VCaP (cell line): Measurements from ENCODE around the gene TRPC4.

Source experiments
- H3K27ac ChIP-seq: fragments of 450-650 bp; 2 replicates; pipeline ENCODE4 v1.5.1; 2017
- TF ChIP-seq, protein P1 (sequence below): fragments of 450-650 bp; conservative IDR thresholded peaks from 2 replicates; pipeline ENCODE4 v1.5.1; 2017; ENCODE audit warnings: mild to moderate bottlenecking, moderate library complexity

The TRPC4 gene

DNA sequence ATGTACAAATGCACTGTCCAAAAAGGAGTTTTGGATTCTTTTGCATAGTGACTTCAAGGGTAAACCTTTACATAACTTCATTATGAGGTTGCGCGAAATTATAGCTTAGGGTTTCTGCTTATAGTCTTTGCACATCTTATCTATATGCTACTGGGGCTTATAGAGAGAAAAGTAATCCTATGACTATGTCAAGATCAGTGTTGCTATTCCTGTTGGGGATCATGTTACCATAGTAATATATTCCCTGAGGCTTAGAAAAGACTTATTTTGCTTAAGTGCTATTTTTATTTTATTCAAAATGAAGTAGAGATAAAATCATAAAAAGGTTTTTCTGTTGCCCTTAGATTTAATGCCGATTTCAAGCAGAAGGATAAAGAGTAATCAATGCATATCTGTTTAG, 256.3 kb downstream of the TRPC4 start:
- H3K27ac ChIP-seq, result no peak overlapping the region
- TF ChIP-seq, protein P1, sequence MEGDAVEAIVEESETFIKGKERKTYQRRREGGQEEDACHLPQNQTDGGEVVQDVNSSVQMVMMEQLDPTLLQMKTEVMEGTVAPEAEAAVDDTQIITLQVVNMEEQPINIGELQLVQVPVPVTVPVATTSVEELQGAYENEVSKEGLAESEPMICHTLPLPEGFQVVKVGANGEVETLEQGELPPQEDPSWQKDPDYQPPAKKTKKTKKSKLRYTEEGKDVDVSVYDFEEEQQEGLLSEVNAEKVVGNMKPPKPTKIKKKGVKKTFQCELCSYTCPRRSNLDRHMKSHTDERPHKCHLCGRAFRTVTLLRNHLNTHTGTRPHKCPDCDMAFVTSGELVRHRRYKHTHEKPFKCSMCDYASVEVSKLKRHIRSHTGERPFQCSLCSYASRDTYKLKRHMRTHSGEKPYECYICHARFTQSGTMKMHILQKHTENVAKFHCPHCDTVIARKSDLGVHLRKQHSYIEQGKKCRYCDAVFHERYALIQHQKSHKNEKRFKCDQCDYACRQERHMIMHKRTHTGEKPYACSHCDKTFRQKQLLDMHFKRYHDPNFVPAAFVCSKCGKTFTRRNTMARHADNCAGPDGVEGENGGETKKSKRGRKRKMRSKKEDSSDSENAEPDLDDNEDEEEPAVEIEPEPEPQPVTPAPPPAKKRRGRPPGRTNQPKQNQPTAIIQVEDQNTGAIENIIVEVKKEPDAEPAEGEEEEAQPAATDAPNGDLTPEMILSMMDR, result no peak

DNA sequence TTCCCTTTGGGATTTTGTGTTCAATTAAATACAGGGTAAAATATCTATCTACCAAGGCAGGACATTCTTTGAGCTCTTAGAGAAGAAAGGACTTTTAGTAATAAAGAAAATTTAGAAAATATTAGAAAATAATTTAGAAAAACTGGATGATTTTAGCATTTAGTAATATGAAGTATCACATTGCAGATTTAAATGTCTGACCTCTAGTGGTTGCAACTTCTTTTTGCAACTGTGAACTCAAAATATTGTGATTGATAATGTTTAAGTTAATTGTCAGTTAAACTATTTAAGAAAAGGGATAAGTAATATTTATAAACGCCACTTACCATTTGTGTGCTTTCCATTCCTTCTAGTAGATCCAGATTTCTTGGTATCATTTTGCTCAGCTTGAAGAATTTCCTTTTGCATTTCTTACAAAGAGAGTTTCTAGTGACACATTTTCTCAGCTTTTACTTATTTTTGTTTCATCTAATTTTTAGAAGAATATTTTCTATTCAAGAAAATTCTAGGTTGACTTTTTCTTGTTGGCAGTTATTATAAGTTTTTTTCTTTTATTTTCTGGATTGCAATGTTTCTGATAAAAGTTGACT, 260.7 kb downstream of the TRPC4 start:
- H3K27ac ChIP-seq, result no peak overlapping the region
- TF ChIP-seq, protein P1, result peak; percentile 77

DNA sequence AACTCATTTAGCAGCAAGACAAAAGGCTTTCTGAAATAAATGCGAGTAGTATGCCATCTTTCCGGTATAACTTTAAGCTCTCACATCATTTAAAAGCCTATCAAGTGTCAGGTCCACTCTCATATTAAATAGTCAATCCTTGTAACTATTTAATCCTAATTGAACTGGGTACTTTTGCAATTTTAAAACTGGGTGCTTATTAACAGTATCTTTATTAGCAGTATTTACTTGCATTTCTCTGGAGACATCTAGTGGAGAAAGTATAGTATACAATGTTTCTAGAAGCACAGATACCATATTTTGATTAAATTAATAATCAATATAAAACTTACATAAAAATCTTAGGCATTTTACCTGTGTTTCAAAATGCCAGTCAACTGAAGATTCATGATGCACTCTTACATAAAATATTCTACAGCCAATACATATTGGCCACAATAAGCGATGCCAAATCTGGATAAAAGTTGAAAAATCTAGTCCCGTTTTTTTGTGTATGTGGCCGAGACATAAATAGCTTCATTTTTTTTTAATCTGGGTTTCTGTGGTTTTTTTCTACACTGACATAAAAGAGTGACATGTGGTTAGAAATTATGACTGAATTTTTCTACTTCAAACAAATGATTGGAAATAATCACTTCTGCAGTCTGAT, 266.7 kb downstream of the TRPC4 start:
- TF ChIP-seq, protein P1, result peak; percentile 82
- peak overlapping the region; percentile 43 for H3K27ac ChIP-seq

DNA sequence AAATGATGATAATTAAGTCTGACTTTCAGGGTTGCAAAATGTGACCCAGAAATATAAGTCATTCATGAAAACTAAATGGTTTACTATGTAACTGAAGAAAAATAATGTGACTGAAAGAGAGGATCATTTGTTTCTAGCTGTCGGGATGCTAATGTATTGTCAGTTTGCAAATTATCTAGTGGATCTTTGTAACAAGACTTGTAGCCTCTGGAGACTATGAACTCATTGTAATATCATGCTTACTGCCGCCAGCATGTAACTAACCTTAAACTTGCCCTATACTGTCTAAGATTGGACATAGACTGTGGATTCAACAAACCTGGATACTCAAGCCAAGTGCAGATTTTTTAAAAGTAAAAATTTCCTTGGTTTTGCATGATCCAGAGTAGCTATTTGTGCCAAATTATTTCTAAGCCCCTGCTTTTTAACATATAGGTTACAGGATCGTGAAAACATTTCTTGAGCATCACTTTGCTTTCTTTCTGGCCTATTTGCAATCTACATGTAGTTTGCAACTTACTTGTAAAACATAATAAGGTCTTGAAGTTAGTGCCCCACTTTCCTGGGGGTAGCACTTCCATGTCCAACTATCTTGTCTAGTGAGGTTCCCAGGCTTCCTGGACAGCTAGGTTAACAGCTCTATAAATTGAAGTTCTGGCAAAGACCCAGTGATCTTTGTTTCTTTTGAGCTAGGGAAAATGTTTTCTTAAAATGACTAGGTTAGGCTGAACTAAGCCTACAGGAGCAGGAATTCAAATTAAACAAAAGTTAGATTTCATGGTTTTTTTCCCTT, 267.7 kb downstream of the TRPC4 start:
- TF ChIP-seq, protein P1, result no peak
- H3K27ac ChIP-seq, result peak overlapping the region; percentile 43

DNA sequence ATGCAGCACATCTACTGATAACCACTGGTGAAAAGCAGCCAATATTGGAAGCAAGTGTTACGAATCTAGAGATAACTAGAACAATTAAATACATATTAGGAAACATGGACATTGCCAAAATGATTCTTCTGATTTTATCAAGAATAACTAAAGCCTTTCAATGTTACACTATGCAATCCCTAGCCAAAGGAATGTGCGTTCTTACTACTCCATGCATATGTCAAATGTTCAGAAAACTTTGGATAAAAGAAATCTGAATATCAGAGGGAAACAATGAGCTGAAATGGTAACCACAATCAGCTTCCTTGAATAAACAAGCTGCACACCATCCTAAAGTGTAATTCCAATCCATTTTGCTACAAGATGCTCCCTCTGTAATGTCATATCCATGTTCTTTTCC, 270.1 kb downstream of the TRPC4 start:
- no peak overlapping the region for H3K27ac ChIP-seq
- TF ChIP-seq, protein P1, result no peak

DNA sequence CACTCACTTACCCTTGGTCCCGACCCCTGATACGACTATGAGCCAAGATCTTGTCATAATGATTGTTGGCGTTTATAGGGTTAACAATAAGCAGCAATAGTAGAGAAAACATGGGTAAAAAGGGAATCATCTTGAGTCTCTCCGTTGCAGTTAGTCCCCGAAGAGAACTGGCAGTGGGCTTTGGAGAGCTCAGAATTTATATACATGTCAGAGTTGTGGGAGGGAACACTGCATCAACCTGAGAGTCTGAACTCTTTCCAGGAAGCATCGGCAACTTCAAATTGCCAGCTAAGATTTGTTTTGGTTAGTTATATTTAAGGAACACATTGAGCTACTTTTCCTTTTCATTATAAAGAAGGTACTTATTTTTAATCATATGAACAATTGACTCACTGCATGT, 271.0 kb downstream of the TRPC4 start, which contains the start of gene POSTN:
Gene POSTN, minus strand, starts transcription at position 172 of the 400 bp plus-strand sequence. Its CDS starts 42 bp downstream, at position 130.
- TF ChIP-seq, protein P1, result no peak

DNA sequence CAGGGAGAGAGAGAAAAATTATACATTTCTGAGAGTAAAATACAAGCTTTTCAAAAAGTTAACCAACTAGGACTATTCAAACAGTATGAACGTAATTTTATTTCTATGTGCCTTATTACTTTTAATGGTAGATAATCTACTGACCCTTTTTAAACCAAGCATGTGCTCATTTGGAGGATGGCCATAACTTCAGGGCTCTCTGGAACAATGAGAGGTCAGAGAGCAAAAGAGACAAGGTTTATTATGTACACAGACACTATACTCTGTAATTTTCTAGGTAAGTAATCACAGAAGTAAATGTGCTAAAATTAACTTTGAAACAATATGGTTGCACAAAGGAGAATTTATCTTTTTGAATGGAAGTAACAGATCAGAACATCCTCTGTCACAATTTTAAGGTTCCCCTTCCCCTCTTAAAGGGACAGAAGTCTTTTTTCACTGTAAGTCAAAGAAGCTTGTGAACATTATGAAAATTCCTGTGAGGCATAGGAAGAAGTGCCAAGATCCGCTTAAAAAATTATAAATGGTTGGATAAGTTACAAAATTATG, 272.0 kb downstream of the TRPC4 start:
- TF ChIP-seq, protein P1, result no peak
- no peak overlapping the region; the same call in 1 of the 2 replicates for H3K27ac ChIP-seq

More for the DNA sequence above, 271.0 kb downstream of the TRPC4 start, which contains the start of gene POSTN:
- no peak within 1 kb of the TSS; the same call in 1 of the 2 replicates for H3K27ac ChIP-seq
